Neural cell (in vitro differentiated cells): ENCODE data around the gene SLC39A10. TPM values are rescaled to one million over a fixed set of nuclear protein-coding genes. Genes with fewer than 3 reads are reported as not detected.

Source experiments
- H2AFZ ChIP-seq: fragments of 200-600, 300-800 bp; sonication (generic), shearing (Covaris generic); 2 replicates; pipeline ENCODE4 v1.6.0; 2014; ENCODE audit warnings: low read depth, mild to moderate bottlenecking, antibody characterized with exemption, low read length, moderate library complexity
- H3F3A ChIP-seq: fragments of 200-600 bp; shearing (Covaris generic); 2 replicates; pipeline ENCODE4 v1.6.1; 2016; ENCODE audit warnings: mild to moderate bottlenecking, moderate library complexity, mixed read lengths, antibody characterized with exemption, low read length; ENCODE audit not compliant: insufficient read depth, poor library complexity, severe bottlenecking
- H3K27ac ChIP-seq: fragments of 200-600, 300-800 bp; sonication (generic), shearing (Covaris generic); 2 replicates; pipeline ENCODE4 v1.5.1; 2014; ENCODE audit warnings: mild to moderate bottlenecking, low read length, moderate library complexity
- H3K27me3 ChIP-seq: fragments of 300-800, 200-600 bp; sonication (generic), shearing (Covaris generic); 2 replicates; pipeline ENCODE4 v1.6.0; 2014; ENCODE audit warnings: mild to moderate bottlenecking, low read depth, low read length, moderate library complexity; ENCODE audit not compliant: insufficient read depth
- H3K36me3 ChIP-seq: fragments of 300-800, 200-600 bp; sonication (generic), shearing (Covaris generic); 2 replicates; pipeline ENCODE4 v1.5.1; 2014; ENCODE audit warnings: mild to moderate bottlenecking, antibody characterized with exemption, low read length, moderate library complexity; ENCODE audit not compliant: insufficient read depth
- H3K4me2 ChIP-seq: fragments of 300-800, 200-600 bp; sonication (generic), shearing (Covaris generic); 2 replicates; pipeline ENCODE4 v1.6.0; 2014; ENCODE audit warnings: mild to moderate bottlenecking, low read length
- H3K4me3 ChIP-seq: fragments of 300-800, 200-600 bp; sonication (generic), shearing (Covaris generic); 2 replicates; pipeline ENCODE4 v1.5.1; 2014; ENCODE audit warnings: mild to moderate bottlenecking, low read length, moderate library complexity
- H3K79me2 ChIP-seq: fragments of 200-600 bp; shearing (Covaris generic); replicated peaks from 2 replicates; pipeline ENCODE4 v1.6.0; 2014; ENCODE audit warnings: mild to moderate bottlenecking, low read length, moderate library complexity; ENCODE audit not compliant: insufficient read depth
- H3K9ac ChIP-seq: fragments of 300-800, 200-600 bp; sonication (generic), shearing (Covaris generic); 2 replicates; pipeline ENCODE4 v1.6.1; 2016; ENCODE audit warnings: mild to moderate bottlenecking, low read length, mixed read lengths
- H3K9me2 ChIP-seq: fragments of 200-600 bp; shearing (Covaris generic); 2 replicates; pipeline ENCODE4 v1.6.1; 2016; ENCODE audit warnings: mild to moderate bottlenecking, low read length, mixed read lengths; ENCODE audit not compliant: insufficient read depth
- H3K9me3 ChIP-seq: fragments of 200-600, 300-800 bp; sonication (generic), shearing (Covaris generic); 2 replicates; pipeline ENCODE4 v1.6.1; 2016; ENCODE audit warnings: mild to moderate bottlenecking, mixed run types, low read length, moderate library complexity, mixed read lengths
- H4K20me1 ChIP-seq: fragments of 200-600 bp; shearing (Covaris generic); 2 replicates; pipeline ENCODE4 v1.6.1; 2016; ENCODE audit warnings: mild to moderate bottlenecking, mixed run types; ENCODE audit not compliant: insufficient read depth
- EP300 ChIP-seq: fragments of 450-650 bp; conservative IDR thresholded peaks from 2 replicates; pipeline ENCODE4 v1.6.1; 2014; ENCODE audit warnings: antibody characterized with exemption, mild to moderate bottlenecking, moderate library complexity; ENCODE audit not compliant: poor library complexity, severe bottlenecking
- EZH2 ChIP-seq: fragments of 200-600, 300-800 bp; shearing (Covaris generic), sonication (generic); IDR thresholded peaks from 2 replicates; pipeline ENCODE4 v1.6.1; 2014; ENCODE audit warnings: antibody characterized with exemption, low read length, borderline replicate concordance, mild to moderate bottlenecking; ENCODE audit not compliant: insufficient read depth, poor library complexity, severe bottlenecking
- MXI1 ChIP-seq: fragments of 450-650 bp; conservative IDR thresholded peaks from 2 replicates; pipeline ENCODE4 v1.6.1; 2014; ENCODE audit warnings: antibody characterized with exemption, mild to moderate bottlenecking; ENCODE audit not compliant: poor library complexity, severe bottlenecking
- POLR2AphosphoS5 ChIP-seq: IDR thresholded peaks from 2 replicates; pipeline ENCODE4 v1.6.1; 2012
- RAD21 ChIP-seq: fragments of 450-650 bp; conservative IDR thresholded peaks from 2 replicates; pipeline ENCODE4 v1.6.1; 2014; ENCODE audit warnings: antibody characterized with exemption, mild to moderate bottlenecking, moderate library complexity
- SMC3 ChIP-seq: fragments of 450-650 bp; conservative IDR thresholded peaks from 2 replicates; pipeline ENCODE4 v1.6.1; 2014; ENCODE audit warnings: antibody characterized with exemption, mild to moderate bottlenecking, moderate library complexity; ENCODE audit not compliant: poor library complexity
- TAF1 ChIP-seq: IDR thresholded peaks from 2 replicates; pipeline ENCODE4 v1.6.1; 2012; ENCODE audit warnings: low read depth
- polyA plus RNA-seq: library from polyadenylated mRNA; depleted of rRNA; stranded (reverse); fragments of >200 nt; gene quantifications from 2 replicates; pipeline ENCODE4 v1.2.3, GENCODE V29; 2014
- TF ChIP-seq, protein P1 (sequence below): IDR thresholded peaks from 2 replicates; pipeline ENCODE4 v1.6.1; 2012; ENCODE audit warnings: borderline replicate concordance
- TF ChIP-seq, protein P2 (sequence below): fragments of 450-650 bp; IDR thresholded peaks from 2 replicates; pipeline ENCODE4 v1.5.1; 2014; ENCODE audit warnings: antibody characterized with exemption, mild to moderate bottlenecking, moderate library complexity; ENCODE audit not compliant: poor library complexity, severe bottlenecking

The SLC39A10 gene
- polyA plus RNA-seq, 1 donor from 2014 or later: 71.7 TPM

DNA sequence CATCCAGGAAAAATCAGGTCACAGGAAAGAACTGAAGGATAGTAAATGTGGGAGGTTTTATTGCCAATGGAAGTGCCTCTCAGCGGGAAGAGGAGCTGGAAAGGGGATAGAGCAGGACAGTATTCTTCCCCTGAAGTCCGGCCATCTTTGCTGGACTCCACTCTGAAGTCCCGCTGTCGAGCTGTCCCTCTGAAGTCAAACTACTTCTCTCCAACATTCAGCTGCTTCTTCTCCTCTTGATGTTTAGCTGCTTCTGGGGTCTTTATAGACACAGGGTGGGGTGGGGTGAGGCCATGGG lies 23.5 kb upstream of the SLC39A10 start:
- TF ChIP-seq, protein P1, sequence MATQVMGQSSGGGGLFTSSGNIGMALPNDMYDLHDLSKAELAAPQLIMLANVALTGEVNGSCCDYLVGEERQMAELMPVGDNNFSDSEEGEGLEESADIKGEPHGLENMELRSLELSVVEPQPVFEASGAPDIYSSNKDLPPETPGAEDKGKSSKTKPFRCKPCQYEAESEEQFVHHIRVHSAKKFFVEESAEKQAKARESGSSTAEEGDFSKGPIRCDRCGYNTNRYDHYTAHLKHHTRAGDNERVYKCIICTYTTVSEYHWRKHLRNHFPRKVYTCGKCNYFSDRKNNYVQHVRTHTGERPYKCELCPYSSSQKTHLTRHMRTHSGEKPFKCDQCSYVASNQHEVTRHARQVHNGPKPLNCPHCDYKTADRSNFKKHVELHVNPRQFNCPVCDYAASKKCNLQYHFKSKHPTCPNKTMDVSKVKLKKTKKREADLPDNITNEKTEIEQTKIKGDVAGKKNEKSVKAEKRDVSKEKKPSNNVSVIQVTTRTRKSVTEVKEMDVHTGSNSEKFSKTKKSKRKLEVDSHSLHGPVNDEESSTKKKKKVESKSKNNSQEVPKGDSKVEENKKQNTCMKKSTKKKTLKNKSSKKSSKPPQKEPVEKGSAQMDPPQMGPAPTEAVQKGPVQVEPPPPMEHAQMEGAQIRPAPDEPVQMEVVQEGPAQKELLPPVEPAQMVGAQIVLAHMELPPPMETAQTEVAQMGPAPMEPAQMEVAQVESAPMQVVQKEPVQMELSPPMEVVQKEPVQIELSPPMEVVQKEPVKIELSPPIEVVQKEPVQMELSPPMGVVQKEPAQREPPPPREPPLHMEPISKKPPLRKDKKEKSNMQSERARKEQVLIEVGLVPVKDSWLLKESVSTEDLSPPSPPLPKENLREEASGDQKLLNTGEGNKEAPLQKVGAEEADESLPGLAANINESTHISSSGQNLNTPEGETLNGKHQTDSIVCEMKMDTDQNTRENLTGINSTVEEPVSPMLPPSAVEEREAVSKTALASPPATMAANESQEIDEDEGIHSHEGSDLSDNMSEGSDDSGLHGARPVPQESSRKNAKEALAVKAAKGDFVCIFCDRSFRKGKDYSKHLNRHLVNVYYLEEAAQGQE: no peak
- TF ChIP-seq MXI1 (no peak), SMC3 (no peak), RAD21 (no peak), EZH2 (no peak), POLR2AphosphoS5 (no peak), TAF1 (no peak), EP300 (no peak)
- TF ChIP-seq, protein P2, sequence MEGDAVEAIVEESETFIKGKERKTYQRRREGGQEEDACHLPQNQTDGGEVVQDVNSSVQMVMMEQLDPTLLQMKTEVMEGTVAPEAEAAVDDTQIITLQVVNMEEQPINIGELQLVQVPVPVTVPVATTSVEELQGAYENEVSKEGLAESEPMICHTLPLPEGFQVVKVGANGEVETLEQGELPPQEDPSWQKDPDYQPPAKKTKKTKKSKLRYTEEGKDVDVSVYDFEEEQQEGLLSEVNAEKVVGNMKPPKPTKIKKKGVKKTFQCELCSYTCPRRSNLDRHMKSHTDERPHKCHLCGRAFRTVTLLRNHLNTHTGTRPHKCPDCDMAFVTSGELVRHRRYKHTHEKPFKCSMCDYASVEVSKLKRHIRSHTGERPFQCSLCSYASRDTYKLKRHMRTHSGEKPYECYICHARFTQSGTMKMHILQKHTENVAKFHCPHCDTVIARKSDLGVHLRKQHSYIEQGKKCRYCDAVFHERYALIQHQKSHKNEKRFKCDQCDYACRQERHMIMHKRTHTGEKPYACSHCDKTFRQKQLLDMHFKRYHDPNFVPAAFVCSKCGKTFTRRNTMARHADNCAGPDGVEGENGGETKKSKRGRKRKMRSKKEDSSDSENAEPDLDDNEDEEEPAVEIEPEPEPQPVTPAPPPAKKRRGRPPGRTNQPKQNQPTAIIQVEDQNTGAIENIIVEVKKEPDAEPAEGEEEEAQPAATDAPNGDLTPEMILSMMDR: no peak
- no peak overlapping the region for H3K9ac ChIP-seq
- H3K79me2 ChIP-seq: no peaks in the 10 kb centered on the region

DNA sequence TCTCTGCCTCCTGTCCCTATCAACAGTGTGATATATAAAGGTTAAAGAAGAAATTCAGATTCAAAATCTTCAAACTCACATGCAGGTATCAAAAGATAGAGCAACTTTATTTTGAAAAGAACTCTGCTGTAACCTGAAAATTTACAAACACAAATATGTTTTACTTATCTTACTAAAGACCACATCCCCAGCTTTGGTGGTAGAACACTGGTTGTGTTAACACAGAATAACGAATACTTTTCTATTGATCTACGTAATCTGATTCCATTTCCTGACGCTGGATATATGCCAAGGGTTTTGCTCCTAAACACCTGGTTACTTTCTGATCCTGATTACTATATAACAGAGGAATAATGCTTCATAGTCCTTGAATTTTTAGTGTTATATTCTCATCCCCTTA lies 23.1 kb upstream of the SLC39A10 start:
- no peaks in the 10 kb centered on the region for H3K36me3 ChIP-seq
- no peaks in the 10 kb centered on the region for H3K9me3 ChIP-seq
- H2AFZ ChIP-seq: no peak overlapping the region
- TF ChIP-seq, protein P2: no peak
- no peak for TF ChIP-seq MXI1
- no peak for TF ChIP-seq EZH2
- no peak for TF ChIP-seq POLR2AphosphoS5
- TF ChIP-seq RAD21: no peak
- no peak for TF ChIP-seq EP300
- TF ChIP-seq TAF1: no peak
- TF ChIP-seq, protein P1: no peak
- no peaks in the 10 kb centered on the region for H4K20me1 ChIP-seq
- H3K4me2 ChIP-seq: no peak overlapping the region
- H3K79me2 ChIP-seq: no peaks in the 10 kb centered on the region
- H3F3A ChIP-seq: no peaks in the 10 kb centered on the region
- no peak overlapping the region for H3K4me3 ChIP-seq
- H3K27ac ChIP-seq: no peak overlapping the region
- no peaks in the 10 kb centered on the region for H3K27me3 ChIP-seq
- no peaks in the 10 kb centered on the region for H3K9me2 ChIP-seq
- H3K9ac ChIP-seq: no peak overlapping the region

More for the DNA sequence above, 23.5 kb upstream of the SLC39A10 start:
- H3K36me3 ChIP-seq: no peaks in the 10 kb centered on the region
- no peak overlapping the region for H3K27ac ChIP-seq
- H3K9me2 ChIP-seq: no peaks in the 10 kb centered on the region
- H3K9me3 ChIP-seq: no peaks in the 10 kb centered on the region
- H3K27me3 ChIP-seq: no peaks in the 10 kb centered on the region
- no peaks in the 10 kb centered on the region for H4K20me1 ChIP-seq
- H3K4me2 ChIP-seq: no peak overlapping the region
- H3K4me3 ChIP-seq: no peak overlapping the region
- H3F3A ChIP-seq: no peaks in the 10 kb centered on the region
- H2AFZ ChIP-seq: no peak overlapping the region
